WTC11 (cell line): ENCODE measurements around the gene FBLN7. TPM values are rescaled to one million over a fixed set of nuclear protein-coding genes. Genes with fewer than 3 reads are reported as not detected.

Experiments used
- ATAC-seq: fragments of 200-7000 bp; cut with Tn5 transposase; 2 replicates; pipeline ENCODE4 v1.10.0; 2021; ENCODE audit warnings: mild to moderate bottlenecking, moderate library complexity
- CTCF ChIA-PET: fragments of 300-600 bp; sonication (Branson Sonifier 250); formaldehyde crosslinking; loops from one replicate; lab custom pipeline; 2021; ENCODE audit warnings: antibody characterized with exemption; lab: Charles Lee
- POLR2A ChIA-PET: fragments of 350-600 bp; sonication (Branson Sonifier 250); formaldehyde crosslinking; loops from one replicate; lab custom pipeline; 2021; ENCODE audit warnings: antibody characterized with exemption; lab: Charles Lee
- DNase-seq: peaks from one replicate; pipeline ENCODE4 v3.0.0; 2021; ENCODE audit warnings: low spot score
- H3K27ac Mint-ChIP-seq: 2 replicates; pipeline ENCODE4 v1.8.0; 2021; ENCODE audit warnings: mixed read lengths
- H3K27me3 Mint-ChIP-seq: 2 replicates; pipeline ENCODE4 v1.8.0; 2021; ENCODE audit warnings: low read depth, mild to moderate bottlenecking, moderate library complexity, mixed read lengths
- H3K36me3 Mint-ChIP-seq: 2 replicates; pipeline ENCODE4 v1.8.0; 2021; ENCODE audit warnings: mixed read lengths
- H3K4me1 Mint-ChIP-seq: 2 replicates; pipeline ENCODE4 v1.8.0; 2022; ENCODE audit warnings: mixed read lengths
- H3K4me3 Mint-ChIP-seq: 2 replicates; pipeline ENCODE4 v1.8.0; 2021; ENCODE audit warnings: mild to moderate bottlenecking, moderate library complexity, mixed read lengths
- H3K9me3 Mint-ChIP-seq: 2 replicates; pipeline ENCODE4 v1.8.0; 2021; ENCODE audit warnings: mixed read lengths
- ATF1 ChIP-seq: sonication (generic); formaldehyde crosslinking; IDR thresholded peaks from 2 replicates; pipeline ENCODE4 v1.8.1; 2023; ENCODE audit warnings: mild to moderate bottlenecking, moderate library complexity, missing genetic modification reagents
- CREB1 ChIP-seq: sonication (generic); formaldehyde crosslinking; IDR thresholded peaks from 2 replicates; pipeline ENCODE4 v1.8.0; 2023; ENCODE audit warnings: mild to moderate bottlenecking, missing genetic modification reagents
- HMGA2 ChIP-seq: fragments of 250-450 bp; sonication (Bioruptor Pico); IDR thresholded peaks from 2 replicates; pipeline ENCODE4 v1.4.0; 2021; ENCODE audit warnings: mild to moderate bottlenecking, moderate library complexity
- MYBL2 ChIP-seq: sonication (generic); formaldehyde crosslinking; IDR thresholded peaks from 2 replicates; pipeline ENCODE4 v1.8.1; 2023; ENCODE audit warnings: mild to moderate bottlenecking, moderate library complexity, missing genetic modification reagents
- NFE2L1 ChIP-seq: sonication (generic); formaldehyde crosslinking; IDR thresholded peaks from 2 replicates; pipeline ENCODE4 v1.8.1; 2023; ENCODE audit warnings: missing genetic modification reagents
- SMAD4 ChIP-seq: sonication (generic); formaldehyde crosslinking; IDR thresholded peaks from 2 replicates; pipeline ENCODE4 v1.8.0; 2022; ENCODE audit warnings: mild to moderate bottlenecking, missing genetic modification reagents
- SP1 ChIP-seq: sonication (generic); formaldehyde crosslinking; conservative IDR thresholded peaks from 2 replicates; pipeline ENCODE4 v1.8.1; 2022; ENCODE audit warnings: missing genetic modification reagents
- ZNF232 ChIP-seq: sonication (generic); formaldehyde crosslinking; IDR thresholded peaks from 2 replicates; pipeline ENCODE4 v1.8.0; 2022; ENCODE audit warnings: mild to moderate bottlenecking, missing genetic modification reagents
- ZNF263 ChIP-seq: sonication (generic); formaldehyde crosslinking; IDR thresholded peaks from 2 replicates; pipeline ENCODE4 v1.8.1; 2022; ENCODE audit warnings: low read depth, mild to moderate bottlenecking, moderate library complexity, missing genetic modification reagents
- ZNF423 ChIP-seq: fragments of 250-450 bp; sonication (Bioruptor Pico); IDR thresholded peaks from 2 replicates; pipeline ENCODE4 v2.1.2; 2022; ENCODE audit warnings: mild to moderate bottlenecking, moderate library complexity
- total RNA-seq: library from RNA; stranded (reverse); gene quantifications from 3 replicates; pipeline ENCODE4 v1.2.3, GENCODE V29; 2021
- TF ChIP-seq, protein P1 (sequence below): sonication (generic); formaldehyde crosslinking; IDR thresholded peaks from 2 replicates; pipeline ENCODE4 v1.8.1; 2022; ENCODE audit warnings: missing genetic modification reagents, borderline replicate concordance
- TF ChIP-seq, protein P2 (sequence below): sonication (generic); formaldehyde crosslinking; IDR thresholded peaks from 2 replicates; pipeline ENCODE4 v1.8.1; 2023; ENCODE audit warnings: mild to moderate bottlenecking, missing genetic modification reagents
- TF ChIP-seq, protein P3 (sequence below): sonication (generic); formaldehyde crosslinking; IDR thresholded peaks from 2 replicates; pipeline ENCODE4 v1.8.1; 2022; ENCODE audit warnings: low read depth, missing genetic modification reagents, borderline replicate concordance
- TF ChIP-seq, protein P4 (sequence below): sonication (generic); formaldehyde crosslinking; IDR thresholded peaks from 2 replicates; pipeline ENCODE4 v1.8.0; 2023; ENCODE audit warnings: missing genetic modification reagents, mild to moderate bottlenecking, borderline replicate concordance
- TF ChIP-seq, protein P5 (sequence below): sonication (generic); formaldehyde crosslinking; IDR thresholded peaks from 2 replicates; pipeline ENCODE4 v1.8.0; 2023; ENCODE audit warnings: mild to moderate bottlenecking, missing genetic modification reagents
- TF ChIP-seq, protein P6 (sequence below): sonication (generic); formaldehyde crosslinking; IDR thresholded peaks from 2 replicates; pipeline ENCODE4 v1.8.1; 2023; ENCODE audit warnings: mild to moderate bottlenecking, missing genetic modification reagents, borderline replicate concordance

FBLN7 gene
- total RNA-seq, 1 experiment from 2014 or later, result 0.55 TPM

DNA sequence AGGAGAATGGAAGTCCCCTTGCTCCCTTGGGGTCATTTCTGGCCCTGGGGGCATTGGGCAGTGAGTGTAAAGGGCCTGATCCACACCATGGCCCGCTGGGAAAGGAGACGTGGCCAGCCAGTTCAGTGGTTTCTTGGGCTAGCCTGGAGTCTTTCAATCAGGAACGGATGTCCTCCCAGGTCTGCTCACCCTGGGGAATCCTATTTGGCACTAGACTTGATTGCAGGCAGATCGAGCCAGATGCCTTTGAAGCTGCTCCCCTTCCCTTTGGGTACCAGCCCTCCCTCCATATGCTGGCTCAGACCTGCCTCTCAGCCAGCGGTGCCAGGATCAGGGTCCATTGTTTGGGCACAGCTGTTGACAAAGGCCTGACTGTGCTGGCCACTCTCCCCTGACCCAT, 11.0 kb downstream of the FBLN7 start (continued):
- TF ChIP-seq, protein P1, sequence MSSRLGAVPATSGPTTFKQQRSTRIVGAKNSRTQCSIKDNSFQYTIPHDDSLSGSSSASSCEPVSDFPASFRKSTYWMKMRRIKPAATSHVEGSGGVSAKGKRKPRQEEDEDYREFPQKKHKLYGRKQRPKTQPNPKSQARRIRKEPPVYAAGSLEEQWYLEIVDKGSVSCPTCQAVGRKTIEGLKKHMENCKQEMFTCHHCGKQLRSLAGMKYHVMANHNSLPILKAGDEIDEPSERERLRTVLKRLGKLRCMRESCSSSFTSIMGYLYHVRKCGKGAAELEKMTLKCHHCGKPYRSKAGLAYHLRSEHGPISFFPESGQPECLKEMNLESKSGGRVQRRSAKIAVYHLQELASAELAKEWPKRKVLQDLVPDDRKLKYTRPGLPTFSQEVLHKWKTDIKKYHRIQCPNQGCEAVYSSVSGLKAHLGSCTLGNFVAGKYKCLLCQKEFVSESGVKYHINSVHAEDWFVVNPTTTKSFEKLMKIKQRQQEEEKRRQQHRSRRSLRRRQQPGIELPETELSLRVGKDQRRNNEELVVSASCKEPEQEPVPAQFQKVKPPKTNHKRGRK (CRISPR knock-in tag), result no peak
- no peak for TF ChIP-seq ATF1
- TF ChIP-seq, protein P2, sequence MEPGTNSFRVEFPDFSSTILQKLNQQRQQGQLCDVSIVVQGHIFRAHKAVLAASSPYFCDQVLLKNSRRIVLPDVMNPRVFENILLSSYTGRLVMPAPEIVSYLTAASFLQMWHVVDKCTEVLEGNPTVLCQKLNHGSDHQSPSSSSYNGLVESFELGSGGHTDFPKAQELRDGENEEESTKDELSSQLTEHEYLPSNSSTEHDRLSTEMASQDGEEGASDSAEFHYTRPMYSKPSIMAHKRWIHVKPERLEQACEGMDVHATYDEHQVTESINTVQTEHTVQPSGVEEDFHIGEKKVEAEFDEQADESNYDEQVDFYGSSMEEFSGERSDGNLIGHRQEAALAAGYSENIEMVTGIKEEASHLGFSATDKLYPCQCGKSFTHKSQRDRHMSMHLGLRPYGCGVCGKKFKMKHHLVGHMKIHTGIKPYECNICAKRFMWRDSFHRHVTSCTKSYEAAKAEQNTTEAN (CRISPR knock-in tag), result no peak
- TF ChIP-seq NFE2L1, result no peak
- no peak for TF ChIP-seq ZNF232
- TF ChIP-seq, protein P3, sequence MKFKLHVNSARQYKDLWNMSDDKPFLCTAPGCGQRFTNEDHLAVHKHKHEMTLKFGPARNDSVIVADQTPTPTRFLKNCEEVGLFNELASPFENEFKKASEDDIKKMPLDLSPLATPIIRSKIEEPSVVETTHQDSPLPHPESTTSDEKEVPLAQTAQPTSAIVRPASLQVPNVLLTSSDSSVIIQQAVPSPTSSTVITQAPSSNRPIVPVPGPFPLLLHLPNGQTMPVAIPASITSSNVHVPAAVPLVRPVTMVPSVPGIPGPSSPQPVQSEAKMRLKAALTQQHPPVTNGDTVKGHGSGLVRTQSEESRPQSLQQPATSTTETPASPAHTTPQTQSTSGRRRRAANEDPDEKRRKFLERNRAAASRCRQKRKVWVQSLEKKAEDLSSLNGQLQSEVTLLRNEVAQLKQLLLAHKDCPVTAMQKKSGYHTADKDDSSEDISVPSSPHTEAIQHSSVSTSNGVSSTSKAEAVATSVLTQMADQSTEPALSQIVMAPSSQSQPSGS, result no peak
- TF ChIP-seq ZNF263, result no peak
- no peak for TF ChIP-seq MYBL2
- TF ChIP-seq, protein P4, sequence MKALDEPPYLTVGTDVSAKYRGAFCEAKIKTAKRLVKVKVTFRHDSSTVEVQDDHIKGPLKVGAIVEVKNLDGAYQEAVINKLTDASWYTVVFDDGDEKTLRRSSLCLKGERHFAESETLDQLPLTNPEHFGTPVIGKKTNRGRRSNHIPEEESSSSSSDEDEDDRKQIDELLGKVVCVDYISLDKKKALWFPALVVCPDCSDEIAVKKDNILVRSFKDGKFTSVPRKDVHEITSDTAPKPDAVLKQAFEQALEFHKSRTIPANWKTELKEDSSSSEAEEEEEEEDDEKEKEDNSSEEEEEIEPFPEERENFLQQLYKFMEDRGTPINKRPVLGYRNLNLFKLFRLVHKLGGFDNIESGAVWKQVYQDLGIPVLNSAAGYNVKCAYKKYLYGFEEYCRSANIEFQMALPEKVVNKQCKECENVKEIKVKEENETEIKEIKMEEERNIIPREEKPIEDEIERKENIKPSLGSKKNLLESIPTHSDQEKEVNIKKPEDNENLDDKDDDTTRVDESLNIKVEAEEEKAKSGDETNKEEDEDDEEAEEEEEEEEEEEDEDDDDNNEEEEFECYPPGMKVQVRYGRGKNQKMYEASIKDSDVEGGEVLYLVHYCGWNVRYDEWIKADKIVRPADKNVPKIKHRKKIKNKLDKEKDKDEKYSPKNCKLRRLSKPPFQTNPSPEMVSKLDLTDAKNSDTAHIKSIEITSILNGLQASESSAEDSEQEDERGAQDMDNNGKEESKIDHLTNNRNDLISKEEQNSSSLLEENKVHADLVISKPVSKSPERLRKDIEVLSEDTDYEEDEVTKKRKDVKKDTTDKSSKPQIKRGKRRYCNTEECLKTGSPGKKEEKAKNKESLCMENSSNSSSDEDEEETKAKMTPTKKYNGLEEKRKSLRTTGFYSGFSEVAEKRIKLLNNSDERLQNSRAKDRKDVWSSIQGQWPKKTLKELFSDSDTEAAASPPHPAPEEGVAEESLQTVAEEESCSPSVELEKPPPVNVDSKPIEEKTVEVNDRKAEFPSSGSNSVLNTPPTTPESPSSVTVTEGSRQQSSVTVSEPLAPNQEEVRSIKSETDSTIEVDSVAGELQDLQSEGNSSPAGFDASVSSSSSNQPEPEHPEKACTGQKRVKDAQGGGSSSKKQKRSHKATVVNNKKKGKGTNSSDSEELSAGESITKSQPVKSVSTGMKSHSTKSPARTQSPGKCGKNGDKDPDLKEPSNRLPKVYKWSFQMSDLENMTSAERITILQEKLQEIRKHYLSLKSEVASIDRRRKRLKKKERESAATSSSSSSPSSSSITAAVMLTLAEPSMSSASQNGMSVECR, result no peak
- no peak for TF ChIP-seq SP1 (CRISPR knock-in tag)

DNA sequence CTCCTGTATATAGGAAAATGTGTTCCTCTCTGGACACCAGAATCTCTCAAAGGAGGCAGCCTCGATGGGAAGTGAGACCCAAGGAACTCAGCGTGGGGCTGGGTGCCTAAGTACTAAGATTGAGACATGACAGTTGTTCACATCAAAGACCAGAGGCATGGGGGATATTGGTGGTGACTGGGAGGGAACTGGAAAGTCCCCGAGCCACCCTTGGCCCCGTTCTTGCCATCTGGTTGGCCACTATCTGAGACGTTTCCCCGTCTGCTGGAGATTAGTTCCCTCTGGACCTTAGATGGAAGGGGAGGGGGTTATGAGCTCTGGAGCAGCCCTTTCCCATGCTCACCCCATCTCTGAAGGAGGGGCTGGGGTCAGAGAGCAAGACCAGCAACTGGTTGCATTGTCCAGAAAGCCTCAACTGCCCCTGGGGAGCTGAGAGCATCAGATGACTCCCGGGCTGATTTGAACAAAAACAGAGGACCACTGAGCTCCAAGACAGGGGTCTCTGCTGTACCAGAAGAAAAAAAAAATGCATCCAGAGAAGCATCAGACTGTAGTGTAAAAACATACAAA, 11.8 kb downstream of the FBLN7 start:
- H3K4me1 Mint-ChIP-seq, result peaks cover 12% of the 10 kb centered on the region
- no peaks in the 10 kb centered on the region for H3K27me3 Mint-ChIP-seq
- ATAC-seq, result no peak
- DNase-seq, result no peak
- H3K9me3 Mint-ChIP-seq, result no peaks in the 10 kb centered on the region
- ChIA-PET POLR2A (no interaction called here), CTCF (no interaction called here)
- H3K4me3 Mint-ChIP-seq, result no peak overlapping the region
- no peaks in the 10 kb centered on the region for H3K36me3 Mint-ChIP-seq
- no peak overlapping the region for H3K27ac Mint-ChIP-seq
- TF ChIP-seq CREB1 (CRISPR knock-in tag) (no peak), ZNF423 (CRISPR knock-in tag) (no peak), SMAD4 (no peak), HMGA2 (CRISPR knock-in tag) (no peak)
- TF ChIP-seq, protein P5, sequence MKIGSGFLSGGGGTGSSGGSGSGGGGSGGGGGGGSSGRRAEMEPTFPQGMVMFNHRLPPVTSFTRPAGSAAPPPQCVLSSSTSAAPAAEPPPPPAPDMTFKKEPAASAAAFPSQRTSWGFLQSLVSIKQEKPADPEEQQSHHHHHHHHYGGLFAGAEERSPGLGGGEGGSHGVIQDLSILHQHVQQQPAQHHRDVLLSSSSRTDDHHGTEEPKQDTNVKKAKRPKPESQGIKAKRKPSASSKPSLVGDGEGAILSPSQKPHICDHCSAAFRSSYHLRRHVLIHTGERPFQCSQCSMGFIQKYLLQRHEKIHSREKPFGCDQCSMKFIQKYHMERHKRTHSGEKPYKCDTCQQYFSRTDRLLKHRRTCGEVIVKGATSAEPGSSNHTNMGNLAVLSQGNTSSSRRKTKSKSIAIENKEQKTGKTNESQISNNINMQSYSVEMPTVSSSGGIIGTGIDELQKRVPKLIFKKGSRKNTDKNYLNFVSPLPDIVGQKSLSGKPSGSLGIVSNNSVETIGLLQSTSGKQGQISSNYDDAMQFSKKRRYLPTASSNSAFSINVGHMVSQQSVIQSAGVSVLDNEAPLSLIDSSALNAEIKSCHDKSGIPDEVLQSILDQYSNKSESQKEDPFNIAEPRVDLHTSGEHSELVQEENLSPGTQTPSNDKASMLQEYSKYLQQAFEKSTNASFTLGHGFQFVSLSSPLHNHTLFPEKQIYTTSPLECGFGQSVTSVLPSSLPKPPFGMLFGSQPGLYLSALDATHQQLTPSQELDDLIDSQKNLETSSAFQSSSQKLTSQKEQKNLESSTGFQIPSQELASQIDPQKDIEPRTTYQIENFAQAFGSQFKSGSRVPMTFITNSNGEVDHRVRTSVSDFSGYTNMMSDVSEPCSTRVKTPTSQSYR (CRISPR knock-in tag), result no peak
- TF ChIP-seq, protein P4, result no peak
- TF ChIP-seq, protein P6, sequence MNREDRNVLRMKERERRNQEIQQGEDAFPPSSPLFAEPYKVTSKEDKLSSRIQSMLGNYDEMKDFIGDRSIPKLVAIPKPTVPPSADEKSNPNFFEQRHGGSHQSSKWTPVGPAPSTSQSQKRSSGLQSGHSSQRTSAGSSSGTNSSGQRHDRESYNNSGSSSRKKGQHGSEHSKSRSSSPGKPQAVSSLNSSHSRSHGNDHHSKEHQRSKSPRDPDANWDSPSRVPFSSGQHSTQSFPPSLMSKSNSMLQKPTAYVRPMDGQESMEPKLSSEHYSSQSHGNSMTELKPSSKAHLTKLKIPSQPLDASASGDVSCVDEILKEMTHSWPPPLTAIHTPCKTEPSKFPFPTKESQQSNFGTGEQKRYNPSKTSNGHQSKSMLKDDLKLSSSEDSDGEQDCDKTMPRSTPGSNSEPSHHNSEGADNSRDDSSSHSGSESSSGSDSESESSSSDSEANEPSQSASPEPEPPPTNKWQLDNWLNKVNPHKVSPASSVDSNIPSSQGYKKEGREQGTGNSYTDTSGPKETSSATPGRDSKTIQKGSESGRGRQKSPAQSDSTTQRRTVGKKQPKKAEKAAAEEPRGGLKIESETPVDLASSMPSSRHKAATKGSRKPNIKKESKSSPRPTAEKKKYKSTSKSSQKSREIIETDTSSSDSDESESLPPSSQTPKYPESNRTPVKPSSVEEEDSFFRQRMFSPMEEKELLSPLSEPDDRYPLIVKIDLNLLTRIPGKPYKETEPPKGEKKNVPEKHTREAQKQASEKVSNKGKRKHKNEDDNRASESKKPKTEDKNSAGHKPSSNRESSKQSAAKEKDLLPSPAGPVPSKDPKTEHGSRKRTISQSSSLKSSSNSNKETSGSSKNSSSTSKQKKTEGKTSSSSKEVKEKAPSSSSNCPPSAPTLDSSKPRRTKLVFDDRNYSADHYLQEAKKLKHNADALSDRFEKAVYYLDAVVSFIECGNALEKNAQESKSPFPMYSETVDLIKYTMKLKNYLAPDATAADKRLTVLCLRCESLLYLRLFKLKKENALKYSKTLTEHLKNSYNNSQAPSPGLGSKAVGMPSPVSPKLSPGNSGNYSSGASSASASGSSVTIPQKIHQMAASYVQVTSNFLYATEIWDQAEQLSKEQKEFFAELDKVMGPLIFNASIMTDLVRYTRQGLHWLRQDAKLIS (CRISPR knock-in tag), result no peak
